Activated CD8-positive, alpha-beta T cell treated with anti-CD3 and anti-CD28 coated beads for 36 hours (primary cell): ENCODE data around the gene FAM118A. TPM values are rescaled to one million over a fixed set of nuclear protein-coding genes. Genes with fewer than 3 reads are reported as not detected.

Experiments
- ATAC-seq: fragments of 200-7000 bp; cut with Tn5 transposase; one replicate; pipeline ENCODE4 v1.10.0; 2021; ENCODE audit warnings: mild to moderate bottlenecking, moderate library complexity
- CTCF ChIA-PET: fragments of 350-600 bp; sonication (Branson Sonifier 250); formaldehyde crosslinking; loops from one replicate; lab custom pipeline; 2021; ENCODE audit warnings: antibody characterized with exemption; lab: Charles Lee
- POLR2A ChIA-PET: fragments of 350-600 bp; sonication (Branson Sonifier 250); formaldehyde crosslinking; loops from one replicate; lab custom pipeline; 2021; ENCODE audit warnings: antibody characterized with exemption; lab: Charles Lee
- DNase-seq: peaks from one replicate; pipeline ENCODE4 v3.0.0-alpha.2; 2020
- H3K27ac Mint-ChIP-seq: one replicate; pipeline ENCODE4 v1.8.0; 2021; ENCODE audit warnings: mild to moderate bottlenecking, mixed read lengths
- H3K27me3 Mint-ChIP-seq: one replicate; pipeline ENCODE4 v1.8.0; 2021; ENCODE audit warnings: mixed read lengths
- H3K36me3 Mint-ChIP-seq: one replicate; pipeline ENCODE4 v1.8.0; 2021; ENCODE audit warnings: low read depth, mixed read lengths
- H3K4me1 Mint-ChIP-seq: one replicate; pipeline ENCODE4 v1.8.0; 2021; ENCODE audit warnings: low read depth, mixed read lengths
- H3K4me3 Mint-ChIP-seq: one replicate; pipeline ENCODE4 v1.8.0; 2021; ENCODE audit warnings: mild to moderate bottlenecking, moderate library complexity, mixed read lengths
- H3K9me3 Mint-ChIP-seq: one replicate; pipeline ENCODE4 v1.8.0; 2021; ENCODE audit warnings: mixed read lengths
- intact Hi-C: fragments of 100-400 bp; cut with micrococcal nuclease; formaldehyde crosslinking; loops from one replicate; pipeline ENCODE4 v1.10.0; 2022
- total RNA-seq, 2 experiments: library from RNA; stranded (reverse); gene quantifications; one replicate each; pipeline ENCODE4 v1.2.3, GENCODE V29; 2021
- TF ChIP-seq, protein P1 (sequence below): fragments of 200-600 bp; IDR thresholded peaks from one replicate; pipeline ENCODE4 v1.8.0; 2022; ENCODE audit warnings: antibody characterized with exemption, mild to moderate bottlenecking

The FAM118A gene
- total RNA-seq, 2 experiments from 2014 or later, result 30.6 to 32.4 TPM

DNA sequence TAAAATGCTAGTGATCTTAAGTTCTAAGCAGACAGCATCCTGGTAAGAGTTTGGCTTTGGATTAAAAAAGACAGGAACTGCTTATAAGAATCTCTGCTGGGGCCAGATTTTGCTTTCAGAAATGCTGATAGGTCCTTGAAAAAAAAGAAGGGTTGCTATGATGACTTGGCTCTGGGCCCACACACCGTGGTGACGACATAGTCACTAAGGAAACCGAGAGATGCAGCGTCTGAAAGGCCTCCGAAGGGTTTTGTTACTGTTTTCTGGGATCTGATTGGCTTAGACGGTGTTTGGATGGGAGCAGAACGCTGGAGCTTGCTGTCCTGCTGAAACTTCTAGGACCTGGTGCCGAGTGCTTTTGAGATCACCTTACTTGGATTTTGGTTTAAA is 8.4 kb downstream of the FAM118A start:
- DNase-seq (peak; percentile 97), ATAC-seq (peak; percentile 84)
- Mint-ChIP-seq H3K9me3 (no peaks in the 10 kb centered on the region), H3K27ac (peak overlapping the region; percentile 97), H3K4me1 (peaks cover 67% of the 10 kb centered on the region), H3K4me3 (peak overlapping the region; percentile 75), H3K36me3 (peaks cover 3% of the 10 kb centered on the region), H3K27me3 (no peaks in the 10 kb centered on the region)
- POLR2A ChIA-PET, result interaction anchor here (1.0 to 2.0 kb wide), 2 partner anchors 96 to 154 kb away, joined by 4 to 6 read pairs; partner anchors contain the start of genes NUP50, RIBC2 and SMC1B
- intact Hi-C loops, result no loop called here
- TF ChIP-seq, protein P1, sequence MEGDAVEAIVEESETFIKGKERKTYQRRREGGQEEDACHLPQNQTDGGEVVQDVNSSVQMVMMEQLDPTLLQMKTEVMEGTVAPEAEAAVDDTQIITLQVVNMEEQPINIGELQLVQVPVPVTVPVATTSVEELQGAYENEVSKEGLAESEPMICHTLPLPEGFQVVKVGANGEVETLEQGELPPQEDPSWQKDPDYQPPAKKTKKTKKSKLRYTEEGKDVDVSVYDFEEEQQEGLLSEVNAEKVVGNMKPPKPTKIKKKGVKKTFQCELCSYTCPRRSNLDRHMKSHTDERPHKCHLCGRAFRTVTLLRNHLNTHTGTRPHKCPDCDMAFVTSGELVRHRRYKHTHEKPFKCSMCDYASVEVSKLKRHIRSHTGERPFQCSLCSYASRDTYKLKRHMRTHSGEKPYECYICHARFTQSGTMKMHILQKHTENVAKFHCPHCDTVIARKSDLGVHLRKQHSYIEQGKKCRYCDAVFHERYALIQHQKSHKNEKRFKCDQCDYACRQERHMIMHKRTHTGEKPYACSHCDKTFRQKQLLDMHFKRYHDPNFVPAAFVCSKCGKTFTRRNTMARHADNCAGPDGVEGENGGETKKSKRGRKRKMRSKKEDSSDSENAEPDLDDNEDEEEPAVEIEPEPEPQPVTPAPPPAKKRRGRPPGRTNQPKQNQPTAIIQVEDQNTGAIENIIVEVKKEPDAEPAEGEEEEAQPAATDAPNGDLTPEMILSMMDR, result no peak
- CTCF ChIA-PET, result no interaction called here

DNA sequence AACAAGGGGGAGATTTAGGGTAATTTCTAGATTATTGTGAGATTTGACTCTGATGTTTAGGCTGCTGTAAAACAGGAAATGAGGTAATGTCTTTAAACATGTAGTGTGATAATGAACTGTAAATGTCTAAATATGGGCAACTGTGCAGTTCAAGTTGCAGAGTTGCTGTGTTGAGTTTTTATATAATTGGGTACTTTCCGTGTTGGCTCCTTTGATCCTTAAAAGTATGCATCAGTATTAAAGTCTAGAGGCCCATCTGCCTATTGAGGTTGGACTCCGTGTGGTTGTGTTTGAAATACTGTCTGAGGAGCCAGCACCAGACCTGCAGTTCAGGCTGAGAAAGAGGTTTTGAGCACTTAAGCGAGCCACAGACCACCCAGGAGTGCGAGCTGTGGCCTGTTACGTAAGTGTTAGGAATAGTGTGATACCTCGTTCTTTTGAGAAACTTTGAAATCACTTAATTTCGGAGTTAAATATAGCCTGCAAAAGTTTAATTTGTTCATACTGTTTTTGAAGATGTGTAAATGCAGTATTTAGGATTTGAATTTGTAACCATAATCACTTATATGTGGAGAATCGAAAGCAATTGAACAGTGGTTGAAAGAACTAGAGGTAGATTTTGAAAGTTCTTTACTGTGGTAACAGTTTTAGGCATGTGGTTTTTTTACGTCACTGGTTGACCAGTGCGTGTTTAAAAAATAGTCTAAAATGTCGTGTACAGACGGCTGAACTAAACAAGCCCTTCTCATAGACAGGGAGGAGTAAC is 9.0 kb downstream of the FAM118A start:
- Mint-ChIP-seq H3K27ac (peak overlapping the region; percentile 97), H3K4me3 (peak overlapping the region; percentile 75), H3K9me3 (no peaks in the 10 kb centered on the region), H3K27me3 (no peaks in the 10 kb centered on the region), H3K4me1 (peaks cover 69% of the 10 kb centered on the region), H3K36me3 (peaks cover 8% of the 10 kb centered on the region)
- ChIA-PET CTCF (no interaction called here), POLR2A (interaction anchor here (0.7 to 2.0 kb wide), 5 partner anchors 8 to 155 kb away, joined by 3 to 6 read pairs (median 4); partner anchors contain the start of genes NUP50, RIBC2 and SMC1B)
- DNase-seq (peak; percentile 77), ATAC-seq (peak; percentile 70)
- intact Hi-C loops, result no loop called here
- TF ChIP-seq, protein P1, result no peak

DNA sequence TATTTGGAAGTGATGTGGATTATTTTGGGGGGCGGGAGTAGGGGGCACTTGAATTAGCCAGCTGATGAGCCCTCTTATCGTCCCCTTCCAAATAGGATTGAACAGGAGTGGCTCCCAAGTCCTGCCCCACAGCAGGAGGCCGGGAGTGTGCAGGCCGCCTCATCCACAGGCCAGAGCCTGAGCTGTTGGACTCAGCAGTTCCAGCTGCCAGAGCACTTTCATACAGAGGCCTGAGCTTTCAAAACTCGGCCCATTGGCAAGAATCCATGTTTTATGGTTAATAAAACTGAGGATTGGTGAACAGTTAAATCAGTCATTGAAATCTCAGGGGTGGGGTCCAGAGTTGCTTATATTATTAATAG is 9.6 kb downstream of the FAM118A start:
- H3K4me3 Mint-ChIP-seq, result peak overlapping the region; percentile 75
- ATAC-seq (no peak), DNase-seq (no peak)
- TF ChIP-seq, protein P1, result no peak
- CTCF ChIA-PET, result no interaction called here
- no peaks in the 10 kb centered on the region for H3K27me3 Mint-ChIP-seq
- peaks cover 14% of the 10 kb centered on the region for H3K36me3 Mint-ChIP-seq
- intact Hi-C loops, result no loop called here
- no peaks in the 10 kb centered on the region for H3K9me3 Mint-ChIP-seq
- peak overlapping the region; percentile 97 for H3K27ac Mint-ChIP-seq
- POLR2A ChIA-PET, result interaction anchor here (0.7 to 1.8 kb wide), 3 partner anchors 8 to 26 kb away, joined by 3 to 5 read pairs (median 3); no protein-coding TSS in a partner anchor
- H3K4me1 Mint-ChIP-seq, result peaks cover 71% of the 10 kb centered on the region

DNA sequence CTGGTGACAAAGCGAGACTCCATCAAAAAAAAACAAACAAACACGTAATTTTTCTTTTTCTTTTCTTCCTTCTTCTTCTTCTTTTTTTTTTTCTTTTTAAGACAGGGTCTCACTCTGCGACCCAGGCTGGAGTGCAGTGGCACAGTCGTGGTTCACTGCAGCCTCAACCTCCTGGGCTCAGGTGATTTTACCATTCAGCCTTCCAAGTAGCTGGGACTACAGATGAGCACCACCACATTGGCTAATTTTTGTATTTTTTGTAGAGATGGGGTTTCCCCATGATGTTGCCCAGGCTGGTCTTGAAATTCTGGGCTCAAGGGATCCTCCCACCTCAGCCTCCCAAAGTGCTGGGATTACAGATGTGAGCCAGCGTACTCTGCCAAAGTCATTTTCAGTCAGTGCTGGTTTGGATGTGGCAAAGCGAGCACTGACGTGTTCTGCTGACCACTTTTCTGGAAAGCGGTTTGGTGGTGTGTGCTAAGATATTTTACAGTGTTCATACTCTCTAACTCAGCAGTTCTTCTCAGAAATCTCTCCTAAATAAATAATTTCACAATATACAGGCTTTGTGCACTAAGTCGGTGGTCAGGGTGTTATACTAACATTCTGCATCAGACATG is 10.7 kb downstream of the FAM118A start:
- intact Hi-C loops, result no loop called here
- peaks cover 67% of the 10 kb centered on the region for H3K4me1 Mint-ChIP-seq
- no peaks in the 10 kb centered on the region for H3K9me3 Mint-ChIP-seq
- DNase-seq (no peak), ATAC-seq (no peak)
- TF ChIP-seq, protein P1, result no peak
- POLR2A ChIA-PET, result interaction anchor here (0.7 to 1.8 kb wide), 2 partner anchors 9 to 10 kb away, joined by 3 to 5 read pairs; no protein-coding TSS in a partner anchor
- H3K36me3 Mint-ChIP-seq, result peaks cover 21% of the 10 kb centered on the region
- H3K27ac Mint-ChIP-seq, result peak overlapping the region; percentile 97
- CTCF ChIA-PET, result no interaction called here
- H3K4me3 Mint-ChIP-seq, result no peak overlapping the region
- no peaks in the 10 kb centered on the region for H3K27me3 Mint-ChIP-seq
